ENCODE results near the gene MYO19.

- TF ChIP-seq CTCF (IDR thresholded peaks at IDR 0.05) (no peak), POLR2A (IDR thresholded peaks at IDR 0.05) (no peak)
Measured at GRCh38 chr17:36532435-36532975, 2.2 kb downstream of the MYO19 start.

Measured in right lobe of liver (tissue), 4 donors.